ENCODE data around the gene UBD.

The UBD gene

DNA sequence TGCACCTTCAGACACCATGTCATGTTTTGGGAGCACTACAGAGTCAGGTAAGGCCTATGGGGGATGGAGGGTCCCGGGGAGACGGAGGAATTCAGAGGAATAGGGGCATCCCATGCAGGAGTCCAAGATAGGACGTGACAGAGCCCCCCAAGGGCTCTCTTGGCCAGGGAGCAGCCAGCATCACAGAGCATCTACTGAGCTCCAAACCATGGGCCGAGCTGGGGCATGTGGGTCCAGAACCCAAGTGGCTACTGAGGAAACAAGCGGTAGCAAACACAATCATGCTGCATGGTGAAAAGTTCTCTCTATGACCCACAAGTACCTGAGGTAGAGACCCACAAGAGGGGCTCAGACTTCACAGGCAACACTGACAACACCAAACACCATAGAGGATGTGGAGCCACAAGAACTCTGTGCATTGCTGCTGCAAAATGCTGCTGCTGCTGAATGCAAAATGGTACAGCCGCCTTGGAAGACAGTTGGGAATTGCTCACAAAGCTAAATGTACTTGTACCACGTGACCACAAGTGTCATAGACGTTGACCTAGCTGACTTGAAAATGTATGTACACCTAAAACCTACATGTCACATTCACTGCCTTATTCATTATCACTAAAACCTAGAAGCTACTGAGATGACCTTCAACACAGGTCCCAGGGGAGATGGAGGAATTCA, 38.4 kb downstream of the UBD start:
- DNase-seq, result no peak

DNA sequence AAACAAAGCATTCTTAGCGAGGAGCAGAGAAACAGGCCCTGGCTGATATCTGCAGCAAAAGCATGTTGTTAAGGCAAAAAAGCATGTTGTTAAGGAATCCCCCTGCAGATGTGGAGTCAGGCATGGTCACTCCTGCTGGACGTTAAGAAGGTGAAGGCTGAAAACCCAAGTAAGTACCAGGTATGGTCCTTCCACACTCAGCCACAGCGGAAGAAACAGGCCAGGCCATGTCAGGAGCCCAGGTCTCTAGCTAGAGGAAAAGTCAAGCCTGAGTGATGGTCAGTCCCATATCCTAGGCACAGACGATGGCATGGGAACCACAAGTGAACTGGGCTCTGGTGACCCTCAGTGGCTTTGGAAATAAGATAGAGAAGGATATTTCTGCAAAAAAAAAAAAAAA, 39.3 kb downstream of the UBD start:
- DNase-seq, result no peak

DNA sequence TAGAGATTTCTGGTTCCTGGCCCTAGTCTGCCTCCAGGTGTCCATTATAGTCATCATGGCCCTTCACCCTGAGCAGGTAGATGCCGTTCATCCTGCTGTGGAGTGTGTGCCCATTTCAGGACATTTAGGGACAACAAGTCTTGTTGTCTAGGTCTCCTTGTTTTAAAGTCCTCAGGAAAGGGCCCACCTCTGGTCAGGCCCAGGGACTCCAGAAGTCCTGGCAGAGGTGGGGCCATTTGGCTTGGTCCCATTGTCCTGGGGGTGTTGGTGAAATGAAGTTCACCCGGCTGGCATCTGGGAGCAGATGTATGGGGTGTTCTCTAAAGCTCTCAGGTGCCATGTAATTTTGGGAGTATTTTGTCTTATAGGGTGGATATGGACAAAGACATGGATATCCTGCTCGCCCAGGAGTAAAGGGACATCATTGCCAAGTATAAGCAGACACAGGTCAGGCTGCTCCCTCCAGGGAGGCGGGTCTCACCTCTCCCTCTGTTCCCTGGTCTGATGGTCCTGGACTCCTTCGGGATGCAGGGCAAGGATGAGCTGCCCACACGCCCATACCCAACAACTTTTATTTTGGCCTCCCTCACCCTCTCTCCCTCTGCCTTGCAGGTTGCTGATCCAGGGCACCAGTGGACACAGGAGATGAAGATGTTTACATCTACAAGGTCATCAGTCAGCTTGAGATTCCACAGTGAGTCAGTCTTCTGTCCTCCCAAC, 40.1 kb downstream of the UBD start:
- no peak for DNase-seq

DNA sequence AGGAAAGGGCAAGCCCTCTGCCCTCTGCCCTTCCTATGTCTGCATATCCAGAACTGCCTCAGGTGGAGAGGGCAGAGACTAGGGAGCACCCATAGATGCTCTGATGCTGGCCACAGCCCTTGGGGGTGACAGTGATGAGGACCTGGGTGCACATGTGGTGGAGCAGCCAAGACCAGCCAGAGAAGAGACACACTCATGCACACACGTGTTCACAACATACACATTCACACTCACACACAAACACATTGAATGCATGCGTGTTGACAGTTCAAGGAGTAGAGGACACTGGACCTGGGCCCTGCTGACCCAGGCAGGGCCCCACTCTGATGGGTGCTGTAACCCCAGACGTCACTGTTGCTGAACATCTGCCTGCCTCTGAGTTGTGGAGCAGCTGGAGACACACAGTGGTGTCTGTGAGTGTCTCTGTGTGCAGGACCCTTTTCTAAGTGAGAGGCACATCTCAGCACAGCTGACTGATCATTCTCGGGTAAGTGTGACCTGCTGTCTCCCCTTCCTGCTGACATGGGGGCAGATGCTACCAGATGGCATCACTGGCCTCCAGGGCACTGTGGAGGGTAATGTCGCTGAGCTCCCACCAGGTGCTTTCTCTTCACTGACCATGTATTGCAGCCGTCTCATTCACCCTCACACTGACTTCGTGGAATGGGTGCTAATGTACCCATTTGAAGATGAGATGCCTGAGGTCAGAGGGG, 41.6 kb downstream of the UBD start:
- no peak for DNase-seq

DNA sequence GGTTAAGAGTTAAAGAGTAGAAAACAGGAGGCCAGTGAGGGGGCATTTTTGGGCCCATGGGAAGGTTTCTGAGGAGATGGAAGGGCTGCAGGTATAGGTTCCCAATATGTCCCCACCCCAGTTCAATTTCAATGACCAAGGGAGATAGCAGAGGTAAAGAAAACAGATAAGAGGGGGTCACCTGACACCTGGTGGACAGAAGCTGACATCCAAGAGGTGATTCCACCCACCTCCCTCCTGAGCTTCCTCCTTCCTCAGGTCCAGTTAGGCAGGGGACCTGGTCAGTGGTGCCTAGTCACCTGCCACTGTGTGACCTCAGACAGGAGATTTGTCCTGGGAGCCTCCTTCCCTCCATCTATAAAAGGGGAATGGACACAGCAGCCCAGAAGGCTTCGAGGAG, 42.3 kb downstream of the UBD start:
- no peak for DNase-seq

DNA sequence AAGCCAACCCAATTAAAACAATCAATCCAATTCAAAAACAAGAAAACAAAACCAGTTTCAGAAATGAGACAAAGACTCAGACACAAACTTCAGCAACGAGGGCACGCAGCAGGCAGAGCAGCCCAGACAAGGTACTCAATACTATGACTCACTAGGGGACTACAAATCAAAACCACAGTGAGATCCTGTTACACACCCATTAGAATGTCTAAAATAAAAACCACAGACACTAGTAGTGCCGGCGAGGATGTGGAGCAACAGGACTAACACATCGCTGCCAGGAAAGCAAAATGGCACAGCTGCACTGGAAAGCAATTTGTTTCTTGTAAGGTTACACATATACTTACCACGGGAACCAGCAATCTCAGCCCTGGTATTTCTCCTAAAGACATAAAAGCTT, 43.4 kb downstream of the UBD start:
- no peak for DNase-seq

DNA sequence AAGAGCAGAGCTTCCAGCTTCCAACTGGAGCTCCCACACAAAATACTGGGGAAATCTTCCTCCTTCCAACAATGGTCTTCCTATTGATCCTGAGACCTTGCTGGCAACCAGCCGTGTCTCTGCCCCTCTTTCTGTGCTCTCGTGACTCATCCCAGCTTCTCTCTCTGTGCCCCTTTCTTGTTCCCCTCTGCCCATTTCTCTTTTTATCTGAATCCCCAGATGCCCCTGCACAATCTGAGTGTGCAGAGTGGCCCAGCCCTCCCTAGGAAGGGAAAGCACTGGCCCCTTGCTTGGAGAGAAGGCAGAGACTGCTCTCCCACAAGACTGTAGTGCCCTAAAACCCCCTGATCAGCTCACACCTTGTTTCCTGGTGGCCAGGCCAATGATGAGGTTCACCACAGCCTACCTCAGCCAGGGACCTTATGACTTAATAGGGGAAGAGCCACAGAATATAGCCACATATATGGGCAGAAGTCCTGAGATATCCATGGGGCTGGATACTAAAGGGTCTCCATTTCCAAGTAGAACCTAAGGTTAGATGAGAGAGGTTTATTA, 48.7 kb downstream of the UBD start:
- DNase-seq, result no peak

DNA sequence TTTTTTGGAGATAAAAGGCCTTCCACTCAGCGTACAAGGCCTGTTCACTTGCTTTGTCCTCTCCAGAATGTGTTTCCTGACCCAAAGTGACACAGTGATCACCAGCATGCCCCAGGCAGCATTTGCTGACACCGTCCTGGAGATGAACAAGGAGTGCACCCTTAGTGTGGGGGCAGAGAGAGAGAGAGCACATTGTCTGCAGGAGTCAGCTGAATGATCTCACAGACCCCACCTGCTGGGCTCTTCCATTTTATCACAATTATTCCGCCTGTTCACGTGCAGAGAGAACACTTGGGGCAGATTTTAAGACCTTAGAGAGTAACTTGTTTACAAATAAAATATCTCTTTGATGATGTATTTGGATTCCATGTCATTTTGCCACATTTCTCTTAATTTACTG, 49.3 kb downstream of the UBD start:
- no peak for DNase-seq

DNA sequence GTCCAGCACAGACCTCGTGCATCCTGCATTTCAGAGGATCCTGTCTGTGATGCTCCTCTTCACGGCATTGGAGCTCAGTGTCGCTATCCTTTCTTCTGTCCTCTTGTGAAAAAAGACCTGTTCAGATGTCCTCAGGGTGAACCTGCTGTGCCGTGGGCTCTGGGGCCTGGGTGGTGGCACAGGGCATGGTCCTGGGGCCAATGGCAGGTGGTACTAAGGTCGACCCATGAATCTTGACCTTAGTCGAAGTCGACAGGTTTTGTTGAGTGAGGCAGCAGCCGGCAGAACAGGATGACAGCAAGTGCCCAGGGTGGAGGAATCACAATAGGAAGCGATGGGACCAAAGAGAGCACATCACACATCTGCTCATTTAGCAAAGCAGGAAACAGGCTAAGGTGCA, 49.8 kb downstream of the UBD start:
- no peak for DNase-seq

DNA sequence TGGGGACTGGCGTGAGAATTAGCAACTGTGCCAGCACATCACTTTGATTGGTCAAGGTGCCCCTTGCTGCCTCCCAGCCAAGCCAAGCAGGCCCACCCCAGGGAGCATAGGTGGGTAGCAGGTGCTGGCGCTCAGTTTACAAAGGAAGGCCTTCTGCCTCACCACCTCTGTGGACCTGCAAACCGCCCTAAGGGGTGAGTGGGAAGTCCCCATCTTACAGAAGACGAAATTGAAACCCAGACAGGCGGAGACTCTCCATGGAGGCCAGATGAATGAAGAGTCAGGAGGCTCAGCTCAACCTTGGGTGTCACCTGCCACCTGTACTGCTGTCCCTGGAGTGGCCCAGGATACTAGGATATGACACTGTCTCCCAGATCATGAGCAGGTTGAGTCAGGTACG, 50.3 kb downstream of the UBD start:
- no peak for DNase-seq

DNA sequence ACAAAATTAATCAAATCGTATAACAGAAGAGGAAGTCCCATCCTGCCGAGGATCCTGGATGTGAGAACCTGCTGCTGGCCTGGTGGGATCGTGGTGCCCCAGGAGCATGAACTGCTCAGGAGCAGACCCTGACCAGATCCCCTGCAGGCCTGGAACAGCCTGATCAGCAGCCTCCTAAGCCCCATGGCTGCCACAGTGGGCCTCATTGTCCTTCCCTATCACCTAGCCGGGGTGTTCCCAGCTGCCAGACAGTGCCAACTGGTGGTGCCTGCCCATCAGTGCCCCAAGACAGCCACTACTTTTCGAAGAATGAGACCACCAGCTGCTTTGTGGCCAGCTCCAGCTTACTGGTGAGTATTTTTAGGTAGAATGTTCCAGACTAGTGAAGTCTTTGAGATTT, 52.2 kb downstream of the UBD start:
- DNase-seq, result no peak

DNA sequence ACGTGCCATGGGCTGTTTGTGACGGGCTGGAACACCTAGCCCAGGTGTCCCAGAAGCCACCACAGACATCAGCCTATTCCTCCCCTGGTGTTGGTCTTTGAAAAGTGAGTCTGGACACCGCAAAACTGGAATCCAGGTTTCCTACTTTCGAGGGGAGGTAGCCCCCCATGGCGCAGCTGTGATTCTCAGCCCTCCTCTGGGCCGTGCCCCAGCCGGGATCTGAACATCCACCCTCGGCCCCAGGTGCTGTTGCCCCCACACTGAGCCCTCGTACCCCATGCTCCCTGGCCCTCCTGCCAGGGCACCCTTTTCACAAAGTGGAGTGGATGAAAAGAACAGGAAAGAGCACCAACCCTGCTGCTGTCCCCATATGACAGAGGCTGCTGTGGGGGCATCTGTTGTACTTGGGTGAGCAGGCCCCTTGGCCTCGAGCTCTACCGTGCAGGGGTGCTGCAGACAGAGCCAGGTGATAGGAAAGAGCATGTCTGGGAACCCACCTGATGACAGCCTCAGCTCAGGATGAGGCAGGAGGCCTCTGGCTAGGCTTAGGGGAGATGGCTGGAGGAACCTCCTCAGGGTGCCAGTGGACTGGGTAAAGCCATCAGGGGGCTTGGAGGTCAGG, 53.0 kb downstream of the UBD start:
- DNase-seq, result no peak

DNA sequence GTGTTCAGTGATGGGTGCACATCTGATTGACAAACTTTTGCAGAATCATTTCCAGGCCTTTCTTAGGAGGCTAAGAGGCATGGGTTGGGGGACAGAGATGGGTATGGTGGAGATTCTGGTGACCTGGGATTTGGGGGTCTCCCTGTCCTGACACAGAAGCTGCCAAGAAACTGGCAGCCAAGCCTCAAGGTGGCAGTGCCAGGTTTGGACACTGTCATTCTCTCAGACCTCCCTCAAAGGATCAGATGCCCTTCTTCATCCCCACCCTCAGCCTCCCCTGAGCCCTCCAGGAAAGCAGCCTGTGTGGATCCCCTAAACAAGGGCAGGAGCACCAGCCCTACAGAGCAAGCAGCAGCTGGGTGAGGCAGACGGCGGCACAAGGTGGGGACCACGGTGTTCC, 53.7 kb downstream of the UBD start:
- DNase-seq, result no peak
